Progenitor cell of endocrine pancreas (in vitro differentiated cells): ENCODE data around the gene BMP6. TPM values are rescaled to one million over a fixed set of nuclear protein-coding genes. Genes with fewer than 3 reads are reported as not detected.

Source experiments
- DNase-seq: peaks from one replicate; pipeline ENCODE4 v3.0.0; 2021; ENCODE audit warnings: low spot score; ENCODE audit not compliant: unreplicated experiment
- H3K27ac Mint-ChIP-seq: 2 replicates; pipeline ENCODE4 v1.8.0; 2021; ENCODE audit warnings: mild to moderate bottlenecking, moderate library complexity, mixed read lengths
- H3K27me3 Mint-ChIP-seq: 2 replicates; pipeline ENCODE4 v1.8.0; 2021; ENCODE audit warnings: mixed read lengths
- H3K36me3 Mint-ChIP-seq: 2 replicates; pipeline ENCODE4 v1.8.0; 2022; ENCODE audit warnings: mixed read lengths; ENCODE audit not compliant: insufficient read depth
- H3K4me1 Mint-ChIP-seq: 2 replicates; pipeline ENCODE4 v1.8.0; 2021; ENCODE audit warnings: low read depth, mixed read lengths
- H3K4me3 Mint-ChIP-seq: 2 replicates; pipeline ENCODE4 v1.8.0; 2021; ENCODE audit warnings: low read depth, mild to moderate bottlenecking, moderate library complexity, mixed read lengths
- H3K9me3 Mint-ChIP-seq: 2 replicates; pipeline ENCODE4 v1.8.0; 2021; ENCODE audit warnings: low read depth, mixed read lengths
- CTCF ChIP-seq: fragments of 200-600 bp; sonication (generic); IDR thresholded peaks from one replicate; pipeline ENCODE4 v1.5.0; 2021; ENCODE audit warnings: antibody characterized with exemption, mild to moderate bottlenecking; ENCODE audit not compliant: unreplicated experiment
- total RNA-seq: library from RNA; stranded (reverse); gene quantifications from 2 replicates; pipeline ENCODE4 v1.2.1, GENCODE V29; 2021

Gene BMP6
- total RNA-seq, 1 donor from 2014 or later: 3.4 TPM

- H3K27ac Mint-ChIP-seq: no peak overlapping the region
- no peaks in the 10 kb centered on the region for H3K9me3 Mint-ChIP-seq
- peaks cover 57% of the 10 kb centered on the region for H3K27me3 Mint-ChIP-seq
- H3K4me3 Mint-ChIP-seq: no peak overlapping the region
- peaks cover 18% of the 10 kb centered on the region for H3K4me1 Mint-ChIP-seq
- TF ChIP-seq CTCF: no peak
- peaks cover 50% of the 10 kb centered on the region for H3K36me3 Mint-ChIP-seq
- no peak for DNase-seq
These were observed 176.3 kb downstream of the BMP6 start for GRCh38 chr6:7902221-7902620.

DNA sequence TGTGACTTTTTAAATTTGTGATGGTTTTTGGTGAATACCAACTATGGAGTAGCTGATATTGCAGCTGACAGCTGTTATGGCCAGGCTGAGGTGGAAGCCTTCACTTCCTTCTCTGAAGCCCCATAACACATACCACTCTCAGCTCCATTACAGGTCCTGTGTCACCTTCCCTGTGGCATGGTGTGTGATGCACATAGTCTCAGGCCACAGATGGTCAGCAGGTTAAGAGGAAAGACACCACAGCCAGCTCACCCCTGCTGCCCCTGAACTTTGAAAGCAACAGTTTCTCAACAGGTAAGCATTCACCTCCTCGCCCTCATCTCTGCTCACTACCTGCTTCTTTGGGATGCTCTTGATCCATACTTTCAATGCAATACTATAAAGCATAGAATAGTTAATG lies 177.0 kb downstream of the BMP6 start:
- Mint-ChIP-seq H3K36me3 (peaks cover 45% of the 10 kb centered on the region), H3K4me1 (peaks cover 18% of the 10 kb centered on the region)

GRCh38 chr6:7903673-7904072 lies 177.8 kb downstream of the BMP6 start:
- DNase-seq: no peak
- peaks cover 16% of the 10 kb centered on the region for H3K4me1 Mint-ChIP-seq
- H3K4me3 Mint-ChIP-seq: no peak overlapping the region
- H3K9me3 Mint-ChIP-seq: no peaks in the 10 kb centered on the region
- TF ChIP-seq CTCF: no peak
- H3K27ac Mint-ChIP-seq: no peak overlapping the region
- H3K27me3 Mint-ChIP-seq: peaks cover 59% of the 10 kb centered on the region
- H3K36me3 Mint-ChIP-seq: peaks cover 39% of the 10 kb centered on the region

More for the DNA sequence above, 177.0 kb downstream of the BMP6 start:
- Mint-ChIP-seq H3K27ac (no peak overlapping the region), H3K9me3 (no peaks in the 10 kb centered on the region), H3K4me3 (no peak overlapping the region), H3K27me3 (peaks cover 56% of the 10 kb centered on the region)
- no peak for DNase-seq
- no peak for TF ChIP-seq CTCF

GRCh38 chr6:7904654-7905319 lies 178.9 kb downstream of the BMP6 start:
- no peak overlapping the region for H3K4me3 Mint-ChIP-seq
- no peak for TF ChIP-seq CTCF
- H3K4me1 Mint-ChIP-seq: peaks cover 9% of the 10 kb centered on the region
- H3K27me3 Mint-ChIP-seq: peaks cover 67% of the 10 kb centered on the region
- H3K27ac Mint-ChIP-seq: no peak overlapping the region
- no peak for DNase-seq
- no peaks in the 10 kb centered on the region for H3K9me3 Mint-ChIP-seq
- H3K36me3 Mint-ChIP-seq: peaks cover 36% of the 10 kb centered on the region

DNA sequence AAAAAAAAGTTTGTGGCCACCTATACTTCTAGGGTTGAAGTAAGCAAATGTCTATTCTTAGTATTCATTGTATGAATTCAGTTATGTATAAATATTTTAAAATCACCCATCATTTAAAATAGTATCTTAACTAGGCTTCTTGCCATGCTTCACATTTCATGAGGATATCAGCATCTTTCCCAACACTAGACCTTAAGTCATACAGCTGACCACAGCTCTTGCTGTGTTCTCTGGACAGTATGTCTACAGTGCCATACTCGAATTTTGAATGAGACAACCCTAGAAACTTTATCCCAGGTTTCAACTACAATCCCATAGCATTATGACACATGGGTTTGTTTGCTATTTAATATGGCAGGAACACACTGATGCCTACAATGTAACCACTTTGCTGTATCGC lies 179.5 kb downstream of the BMP6 start:
- Mint-ChIP-seq H3K9me3 (no peaks in the 10 kb centered on the region), H3K4me3 (no peak overlapping the region), H3K27me3 (peaks cover 67% of the 10 kb centered on the region), H3K36me3 (peaks cover 36% of the 10 kb centered on the region), H3K4me1 (peaks cover 5% of the 10 kb centered on the region), H3K27ac (no peak overlapping the region)
- no peak for DNase-seq
- no peak for TF ChIP-seq CTCF
